Keratinocyte (primary cell): ENCODE measurements around the gene TCERG1L. TPM values are rescaled to one million over a fixed set of nuclear protein-coding genes. Genes with fewer than 3 reads are reported as not detected.

Source experiments
- DNase-seq: peaks from one replicate; pipeline ENCODE4 v3.0.0-alpha.2; 2011; ENCODE audit warnings: low read depth, missing footprints, low spot score
- FAIRE-seq: peaks from 2 replicates; lab custom pipeline; 2011; peaks lifted over from hg19 to GRCh38; lab: Jason Lieb, UNC
- H2AFZ ChIP-seq: 2 replicates; pipeline ENCODE4 v1.6.0; 2012; ENCODE audit warnings: low read length, control low read depth, inconsistent platforms; ENCODE audit not compliant: control insufficient read depth
- H3K27ac ChIP-seq: 2 replicates; pipeline ENCODE4 v1.5.1; 2011; ENCODE audit warnings: low read length; ENCODE audit not compliant: control insufficient read depth, insufficient read depth
- H3K27me3 ChIP-seq: 3 replicates; pipeline ENCODE4 v1.6.0; 2011; ENCODE audit warnings: low read length; ENCODE audit not compliant: control insufficient read depth, insufficient read depth; ENCODE audit errors: extremely low read depth
- H3K36me3 ChIP-seq, 2 experiments: 2 replicates in 1 of 2; 3 replicates in 1 of 2; pipeline ENCODE4 v1.5.1; 2011; ENCODE audit warnings: low read length in 2 of 2, mild to moderate bottlenecking in 1 of 2; ENCODE audit not compliant: control insufficient read depth in 2 of 2, insufficient read depth in 2 of 2; ENCODE audit errors: extremely low read depth in 1 of 2
- H3K4me1 ChIP-seq: 3 replicates; pipeline ENCODE4 v1.5.1; 2011; ENCODE audit warnings: low read length; ENCODE audit not compliant: control insufficient read depth, insufficient read depth; ENCODE audit errors: extremely low read depth
- H3K4me2 ChIP-seq: 3 replicates; pipeline ENCODE4 v1.6.0; 2011; ENCODE audit warnings: low read depth, low read length; ENCODE audit not compliant: control insufficient read depth, insufficient read depth; ENCODE audit errors: extremely low read depth
- H3K4me3 ChIP-seq, 3 experiments: fragments of 200-600 bp in 1 of 3; sonication (generic) in 1 of 3; 2 replicates in 2 of 3; 3 replicates in 1 of 3; pipeline ENCODE4 v1.5.1; 2011 to 2016; ENCODE audit warnings: low read length in 3 of 3, mild to moderate bottlenecking in 3 of 3, control low read depth in 2 of 3, inconsistent platforms in 1 of 3, low read depth in 1 of 3, mixed read lengths in 1 of 3, mixed run types in 1 of 3, moderate library complexity in 1 of 3; ENCODE audit not compliant: control insufficient read depth in 2 of 3, insufficient read depth in 2 of 3; ENCODE audit errors: extremely low read depth in 1 of 3
- H3K79me2 ChIP-seq: 2 replicates; pipeline ENCODE4 v1.6.0; 2012; ENCODE audit warnings: low read length; ENCODE audit not compliant: control insufficient read depth, insufficient read depth
- H3K9ac ChIP-seq: 3 replicates; pipeline ENCODE4 v1.6.0; 2011; ENCODE audit warnings: low read length; ENCODE audit not compliant: control insufficient read depth, insufficient read depth; ENCODE audit errors: extremely low read depth
- H3K9me1 ChIP-seq: 3 replicates; pipeline ENCODE4 v1.6.0; 2011; ENCODE audit warnings: low read length; ENCODE audit not compliant: control insufficient read depth, insufficient read depth; ENCODE audit errors: extremely low read depth
- H3K9me3 ChIP-seq: 2 replicates; pipeline ENCODE4 v1.5.1; 2012; ENCODE audit warnings: low read depth, low read length; ENCODE audit not compliant: control insufficient read depth
- H4K20me1 ChIP-seq: 3 replicates; pipeline ENCODE4 v1.6.0; 2011; ENCODE audit warnings: low read length; ENCODE audit not compliant: control insufficient read depth, insufficient read depth; ENCODE audit errors: extremely low read depth
- EZH2 ChIP-seq: IDR thresholded peaks from one replicate; pipeline ENCODE4 v1.6.1; 2012; ENCODE audit warnings: inconsistent platforms, mild to moderate bottlenecking, low read length, moderate library complexity
- dilution Hi-C: fragments of 300-500 bp; cut with MboI; formaldehyde crosslinking; loops from one replicate; pipeline ENCODE4 v1.7.0; 2020; ENCODE audit warnings: low sequenced_read_pairs; ENCODE audit not compliant: extremely low pct_ligation_motif_present
- polyA plus RNA-seq, 5 experiments: library from polyadenylated mRNA; depleted of rRNA in 3 of 5; stranded (reverse) in 3 of 5; stranded (forward) in 1 of 5; unstranded in 1 of 5; fragments of >200 nt; gene quantifications; 1 replicate in 1 of 5; 2 replicates in 3 of 5; 3 replicates in 1 of 5; pipeline versions ENCODE4 v1.2.1 to v1.2.3, GENCODE V29; 2011 to 2012; ENCODE audit warnings: missing spikeins in 2 of 5, low read depth in 1 of 5, low replicate concordance in 1 of 5
- TF ChIP-seq, protein P1 (sequence below), 3 experiments: IDR thresholded peaks in 1 of 3; conservative IDR thresholded peaks in 1 of 3; optimal IDR thresholded peaks in 1 of 3; 2 replicates in 2 of 3; 3 replicates in 1 of 3; pipeline versions ENCODE3 to v1.5.1; 2011; ENCODE audit warnings: low read length in 3 of 3, mild to moderate bottlenecking in 3 of 3, moderate library complexity in 2 of 3, control low read depth in 1 of 3, inconsistent platforms in 1 of 3; ENCODE audit not compliant: insufficient read depth in 2 of 3; ENCODE audit errors: extremely low read depth in 1 of 3

TCERG1L gene
- polyA plus RNA-seq, 1 donor (not counting 4 experiments of a cell fraction or from before 2014, with no cell fraction given), result not detected

DNA sequence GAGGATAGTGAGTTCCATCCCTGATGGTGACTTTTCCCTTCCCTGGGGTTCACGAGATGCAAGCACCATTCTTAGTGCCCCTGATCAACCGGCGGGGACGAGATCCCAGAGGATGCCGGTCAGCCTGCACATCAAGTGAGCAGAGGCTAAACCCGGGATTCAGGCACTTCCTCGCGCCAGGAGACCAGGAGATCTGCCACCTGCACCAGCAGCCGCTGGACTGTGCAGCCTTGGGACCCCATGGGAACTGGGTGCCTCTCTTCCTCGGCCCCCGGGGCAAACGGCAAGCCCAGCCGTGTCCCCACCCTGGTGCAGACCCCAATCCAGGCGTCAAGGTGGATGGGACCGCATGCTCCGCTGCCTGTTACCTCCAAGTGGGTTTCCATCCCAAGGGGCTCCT is 88.5 kb downstream of the TCERG1L start:
- H3K4me1 ChIP-seq, result no peaks in the 10 kb centered on the region

DNA sequence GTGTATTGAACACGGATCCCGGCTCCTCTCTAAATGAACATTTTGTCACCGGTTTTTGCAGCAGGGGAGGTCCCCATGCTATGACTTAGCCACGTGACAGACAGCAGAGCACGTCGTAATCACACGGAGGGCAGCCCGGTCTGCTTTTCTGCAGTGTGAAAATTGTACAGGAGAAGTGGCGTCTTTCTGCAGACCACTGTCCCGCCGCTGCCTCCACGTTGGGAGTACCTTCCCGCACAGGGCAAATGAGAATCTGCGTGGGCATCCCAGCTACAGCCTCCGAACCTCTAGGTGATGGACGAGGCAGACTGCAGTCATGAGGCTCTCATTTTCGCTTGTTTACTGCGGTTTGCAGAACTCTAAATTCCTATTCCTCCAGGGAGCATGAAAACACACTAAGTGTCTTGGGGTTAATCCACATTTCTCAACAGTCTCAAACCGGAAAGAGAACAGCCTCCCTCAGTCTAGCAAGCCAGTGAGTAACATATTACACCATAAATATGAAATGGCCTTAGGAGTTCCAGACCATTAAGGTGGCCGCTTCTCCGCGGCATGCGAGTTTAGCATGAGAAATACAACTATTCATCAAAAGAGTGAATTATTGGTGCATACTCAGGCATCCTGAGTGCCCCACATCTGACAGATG is 89.8 kb downstream of the TCERG1L start:
- H3K27ac ChIP-seq, result no peak overlapping the region
- no peak overlapping the region for H3K4me3 ChIP-seq
- DNase-seq (no peak), FAIRE-seq (no peak)
- H3K4me1 ChIP-seq, result no peaks in the 10 kb centered on the region
- no peaks in the 10 kb centered on the region for H3K9me1 ChIP-seq
- no peaks in the 10 kb centered on the region for H3K27me3 ChIP-seq
- no peaks in the 10 kb centered on the region for H3K79me2 ChIP-seq
- H3K36me3 ChIP-seq, result no peaks in the 10 kb centered on the region
- TF ChIP-seq EZH2, result no peak
- TF ChIP-seq, protein P1, sequence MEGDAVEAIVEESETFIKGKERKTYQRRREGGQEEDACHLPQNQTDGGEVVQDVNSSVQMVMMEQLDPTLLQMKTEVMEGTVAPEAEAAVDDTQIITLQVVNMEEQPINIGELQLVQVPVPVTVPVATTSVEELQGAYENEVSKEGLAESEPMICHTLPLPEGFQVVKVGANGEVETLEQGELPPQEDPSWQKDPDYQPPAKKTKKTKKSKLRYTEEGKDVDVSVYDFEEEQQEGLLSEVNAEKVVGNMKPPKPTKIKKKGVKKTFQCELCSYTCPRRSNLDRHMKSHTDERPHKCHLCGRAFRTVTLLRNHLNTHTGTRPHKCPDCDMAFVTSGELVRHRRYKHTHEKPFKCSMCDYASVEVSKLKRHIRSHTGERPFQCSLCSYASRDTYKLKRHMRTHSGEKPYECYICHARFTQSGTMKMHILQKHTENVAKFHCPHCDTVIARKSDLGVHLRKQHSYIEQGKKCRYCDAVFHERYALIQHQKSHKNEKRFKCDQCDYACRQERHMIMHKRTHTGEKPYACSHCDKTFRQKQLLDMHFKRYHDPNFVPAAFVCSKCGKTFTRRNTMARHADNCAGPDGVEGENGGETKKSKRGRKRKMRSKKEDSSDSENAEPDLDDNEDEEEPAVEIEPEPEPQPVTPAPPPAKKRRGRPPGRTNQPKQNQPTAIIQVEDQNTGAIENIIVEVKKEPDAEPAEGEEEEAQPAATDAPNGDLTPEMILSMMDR (optimal IDR thresholded peaks at IDR 0.05 in 1 of 3, IDR thresholded peaks at IDR 0.05 in 1 of 3, conservative IDR thresholded peaks at IDR 0.05 in 1 of 3; ENCODE audit: extremely low read depth in 1 of 3, insufficient read depth in 2 of 3, low read length in 3 of 3), result no peak
- peaks cover 19% of the 10 kb centered on the region for H3K9me3 ChIP-seq
- H3K9ac ChIP-seq, result no peak overlapping the region
- H3K4me2 ChIP-seq, result no peak overlapping the region
- H2AFZ ChIP-seq, result no peak overlapping the region
- H4K20me1 ChIP-seq, result no peaks in the 10 kb centered on the region
- dilution Hi-C loops, result no loop called here

More for the DNA sequence above, 88.5 kb downstream of the TCERG1L start:
- Histone ChIP-seq H3K9me1 (no peaks in the 10 kb centered on the region), H3K79me2 (no peaks in the 10 kb centered on the region), H3K36me3 (no peaks in the 10 kb centered on the region), H3K4me2 (no peak overlapping the region), H3K4me3 (no peak overlapping the region), H2AFZ (no peak overlapping the region), H3K9ac (no peak overlapping the region), H3K9me3 (peaks cover 20% of the 10 kb centered on the region), H3K27me3 (no peaks in the 10 kb centered on the region), H4K20me1 (no peaks in the 10 kb centered on the region), H3K27ac (no peak overlapping the region)
- FAIRE-seq (no peak), DNase-seq (no peak)
- dilution Hi-C loops, result no loop called here
- TF ChIP-seq, protein P1 (optimal IDR thresholded peaks at IDR 0.05 in 1 of 3, IDR thresholded peaks at IDR 0.05 in 1 of 3, conservative IDR thresholded peaks at IDR 0.05 in 1 of 3; ENCODE audit: extremely low read depth in 1 of 3, insufficient read depth in 2 of 3, low read length in 3 of 3), result no peak
- TF ChIP-seq EZH2, result no peak
